Uterus (tissue), 2 donors: Measurements from ENCODE around the gene CALML5.

Experiments used
- CTCF ChIP-seq, 4 experiments: fragments of 200-600 bp in 2 of 4; fragments of 450-650 bp in 2 of 4; sonication (generic) in 2 of 4; IDR thresholded peaks; one replicate each; pipeline ENCODE4 v1.5.1; 2016 to 2019; ENCODE audit warnings: antibody characterized with exemption in 4 of 4, mild to moderate bottlenecking in 2 of 4, moderate library complexity in 1 of 4
- POLR2A ChIP-seq, 2 donors: fragments of 450-650 bp; IDR thresholded peaks; one replicate each; pipeline ENCODE4 v1.6.1; 2016; ENCODE audit warnings: antibody characterized with exemption in 2 of 2, mild to moderate bottlenecking in 1 of 2, moderate library complexity in 1 of 2

GRCh38 chr10:5478694-5479305 lies 20.6 kb downstream of the CALML5 start:
- TF ChIP-seq CTCF (IDR thresholded peaks at IDR 0.05) (no peak), POLR2A (IDR thresholded peaks at IDR 0.05) (no peak)
